ENCODE data around the gene TATDN2.

DNA sequence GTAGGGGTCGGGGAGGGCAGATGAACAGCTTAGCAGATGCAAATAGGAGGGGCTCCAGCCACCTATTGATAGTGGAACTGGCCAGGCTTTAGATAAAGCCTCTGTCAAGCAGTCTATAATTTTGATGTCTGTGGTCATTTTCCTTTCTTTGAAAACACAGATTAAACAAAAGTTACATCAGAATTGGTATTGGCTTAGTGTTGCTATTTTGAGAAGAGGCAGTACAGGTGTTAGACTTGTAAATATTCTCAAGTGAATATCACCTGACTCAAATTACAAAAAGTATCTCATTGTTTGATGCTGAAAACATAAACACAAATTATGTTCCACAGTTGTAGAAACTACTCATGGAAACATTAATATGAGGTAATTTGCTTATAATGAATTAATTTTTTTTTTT lies 26.3 kb downstream of the TATDN2 start:
- TF ChIP-seq, protein P1, sequence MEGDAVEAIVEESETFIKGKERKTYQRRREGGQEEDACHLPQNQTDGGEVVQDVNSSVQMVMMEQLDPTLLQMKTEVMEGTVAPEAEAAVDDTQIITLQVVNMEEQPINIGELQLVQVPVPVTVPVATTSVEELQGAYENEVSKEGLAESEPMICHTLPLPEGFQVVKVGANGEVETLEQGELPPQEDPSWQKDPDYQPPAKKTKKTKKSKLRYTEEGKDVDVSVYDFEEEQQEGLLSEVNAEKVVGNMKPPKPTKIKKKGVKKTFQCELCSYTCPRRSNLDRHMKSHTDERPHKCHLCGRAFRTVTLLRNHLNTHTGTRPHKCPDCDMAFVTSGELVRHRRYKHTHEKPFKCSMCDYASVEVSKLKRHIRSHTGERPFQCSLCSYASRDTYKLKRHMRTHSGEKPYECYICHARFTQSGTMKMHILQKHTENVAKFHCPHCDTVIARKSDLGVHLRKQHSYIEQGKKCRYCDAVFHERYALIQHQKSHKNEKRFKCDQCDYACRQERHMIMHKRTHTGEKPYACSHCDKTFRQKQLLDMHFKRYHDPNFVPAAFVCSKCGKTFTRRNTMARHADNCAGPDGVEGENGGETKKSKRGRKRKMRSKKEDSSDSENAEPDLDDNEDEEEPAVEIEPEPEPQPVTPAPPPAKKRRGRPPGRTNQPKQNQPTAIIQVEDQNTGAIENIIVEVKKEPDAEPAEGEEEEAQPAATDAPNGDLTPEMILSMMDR (IDR thresholded peaks at IDR 0.05) = no peak
- TF ChIP-seq POLR2AphosphoS5 (IDR thresholded peaks at IDR 0.05; ENCODE audit: low read depth, low read length) = no peak
- TF ChIP-seq, protein P2, sequence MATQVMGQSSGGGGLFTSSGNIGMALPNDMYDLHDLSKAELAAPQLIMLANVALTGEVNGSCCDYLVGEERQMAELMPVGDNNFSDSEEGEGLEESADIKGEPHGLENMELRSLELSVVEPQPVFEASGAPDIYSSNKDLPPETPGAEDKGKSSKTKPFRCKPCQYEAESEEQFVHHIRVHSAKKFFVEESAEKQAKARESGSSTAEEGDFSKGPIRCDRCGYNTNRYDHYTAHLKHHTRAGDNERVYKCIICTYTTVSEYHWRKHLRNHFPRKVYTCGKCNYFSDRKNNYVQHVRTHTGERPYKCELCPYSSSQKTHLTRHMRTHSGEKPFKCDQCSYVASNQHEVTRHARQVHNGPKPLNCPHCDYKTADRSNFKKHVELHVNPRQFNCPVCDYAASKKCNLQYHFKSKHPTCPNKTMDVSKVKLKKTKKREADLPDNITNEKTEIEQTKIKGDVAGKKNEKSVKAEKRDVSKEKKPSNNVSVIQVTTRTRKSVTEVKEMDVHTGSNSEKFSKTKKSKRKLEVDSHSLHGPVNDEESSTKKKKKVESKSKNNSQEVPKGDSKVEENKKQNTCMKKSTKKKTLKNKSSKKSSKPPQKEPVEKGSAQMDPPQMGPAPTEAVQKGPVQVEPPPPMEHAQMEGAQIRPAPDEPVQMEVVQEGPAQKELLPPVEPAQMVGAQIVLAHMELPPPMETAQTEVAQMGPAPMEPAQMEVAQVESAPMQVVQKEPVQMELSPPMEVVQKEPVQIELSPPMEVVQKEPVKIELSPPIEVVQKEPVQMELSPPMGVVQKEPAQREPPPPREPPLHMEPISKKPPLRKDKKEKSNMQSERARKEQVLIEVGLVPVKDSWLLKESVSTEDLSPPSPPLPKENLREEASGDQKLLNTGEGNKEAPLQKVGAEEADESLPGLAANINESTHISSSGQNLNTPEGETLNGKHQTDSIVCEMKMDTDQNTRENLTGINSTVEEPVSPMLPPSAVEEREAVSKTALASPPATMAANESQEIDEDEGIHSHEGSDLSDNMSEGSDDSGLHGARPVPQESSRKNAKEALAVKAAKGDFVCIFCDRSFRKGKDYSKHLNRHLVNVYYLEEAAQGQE (IDR thresholded peaks at IDR 0.05; ENCODE audit: insufficient read depth in 1 of 2, low read depth in 2 of 2, low read length in 1 of 2) = no peak
